ENCODE results near the gene NOC2L.

DNA sequence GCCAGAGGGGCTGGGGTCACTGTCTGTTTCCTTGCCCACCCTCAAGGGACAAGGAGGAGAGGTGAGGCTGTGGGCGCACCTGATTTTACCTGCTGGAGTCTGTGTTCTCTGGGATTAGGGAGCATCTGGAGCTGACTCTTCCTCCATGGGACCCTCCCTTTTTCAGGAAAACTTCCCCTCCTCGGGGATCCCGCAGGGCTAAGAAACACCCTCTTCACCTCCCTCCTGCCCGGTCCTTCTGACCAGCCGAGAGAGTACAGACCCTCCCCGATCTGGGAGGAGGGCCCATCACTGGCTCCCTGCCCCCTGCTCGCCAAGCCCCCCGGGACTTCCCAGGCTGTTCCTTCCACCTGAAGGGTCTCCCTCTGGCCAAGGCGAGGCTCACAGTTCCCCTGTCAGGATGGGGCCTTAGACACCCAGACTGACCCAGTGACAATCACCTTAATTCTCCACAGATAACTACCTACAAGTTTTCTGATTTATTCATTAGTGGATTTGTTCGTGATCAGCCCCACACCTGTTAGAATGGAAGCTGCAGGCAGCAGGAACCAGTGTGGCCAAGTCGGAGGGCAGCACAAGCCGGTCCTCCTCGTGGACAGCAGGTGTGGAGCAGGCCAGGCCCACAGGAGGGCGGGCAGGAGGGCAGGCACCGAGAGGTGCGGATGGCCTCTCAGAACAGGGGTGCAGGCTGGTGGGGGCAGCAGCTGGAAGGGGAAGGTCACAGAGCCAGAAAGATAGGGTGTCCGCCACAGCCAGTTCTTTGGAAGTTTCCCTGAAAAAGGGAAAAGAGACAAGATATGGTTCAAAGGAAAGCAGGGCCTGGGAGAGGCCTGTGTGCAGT, 51.2 kb downstream of the NOC2L start:
- TF ChIP-seq EZH2 (optimal IDR thresholded peaks at IDR 0.05; ENCODE audit: low read depth, low read length) (no peak), EZH2phosphoT487 (IDR thresholded peaks at IDR 0.05; ENCODE audit: low read length) (no peak)
- TF ChIP-seq, protein P1, sequence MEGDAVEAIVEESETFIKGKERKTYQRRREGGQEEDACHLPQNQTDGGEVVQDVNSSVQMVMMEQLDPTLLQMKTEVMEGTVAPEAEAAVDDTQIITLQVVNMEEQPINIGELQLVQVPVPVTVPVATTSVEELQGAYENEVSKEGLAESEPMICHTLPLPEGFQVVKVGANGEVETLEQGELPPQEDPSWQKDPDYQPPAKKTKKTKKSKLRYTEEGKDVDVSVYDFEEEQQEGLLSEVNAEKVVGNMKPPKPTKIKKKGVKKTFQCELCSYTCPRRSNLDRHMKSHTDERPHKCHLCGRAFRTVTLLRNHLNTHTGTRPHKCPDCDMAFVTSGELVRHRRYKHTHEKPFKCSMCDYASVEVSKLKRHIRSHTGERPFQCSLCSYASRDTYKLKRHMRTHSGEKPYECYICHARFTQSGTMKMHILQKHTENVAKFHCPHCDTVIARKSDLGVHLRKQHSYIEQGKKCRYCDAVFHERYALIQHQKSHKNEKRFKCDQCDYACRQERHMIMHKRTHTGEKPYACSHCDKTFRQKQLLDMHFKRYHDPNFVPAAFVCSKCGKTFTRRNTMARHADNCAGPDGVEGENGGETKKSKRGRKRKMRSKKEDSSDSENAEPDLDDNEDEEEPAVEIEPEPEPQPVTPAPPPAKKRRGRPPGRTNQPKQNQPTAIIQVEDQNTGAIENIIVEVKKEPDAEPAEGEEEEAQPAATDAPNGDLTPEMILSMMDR (IDR thresholded peaks at IDR 0.05; ENCODE audit: low read length), result no peak
